HEK293 (cell line): Measurements from ENCODE around the gene SRSF9.

ENCODE experiments used
- CTCF ChIA-PET: fragments of 350-600 bp; formaldehyde crosslinking; extraction: SDS; loops from one replicate; lab custom pipeline; 2021; ENCODE audit warnings: antibody characterized with exemption; lab: Yijun Ruan, JAX
- POLR2A ChIA-PET: fragments of 300-600 bp; formaldehyde crosslinking; extraction: SDS; loops from one replicate; lab custom pipeline; 2020; ENCODE audit warnings: antibody characterized with exemption, inconsistent platforms; lab: Yijun Ruan, JAX
- H3K27ac ChIP-seq: fragments of 200-500 bp; sonication (Bioruptor generic); 2 replicates; pipeline ENCODE4 v1.5.1; 2014; ENCODE audit warnings: low read depth, low read length, control low read depth, inconsistent platforms; ENCODE audit errors: extremely low read depth
- H3K36me3 ChIP-seq, 2 experiments: fragments of 200-500 bp in 1 of 2; sonication (Bioruptor generic) in 1 of 2; 1 replicate in 1 of 2; 2 replicates in 1 of 2; pipeline ENCODE4 v1.5.1; 2014 to 2017; ENCODE audit warnings: inconsistent platforms in 2 of 2, low read length in 2 of 2; ENCODE audit not compliant: control insufficient read depth in 2 of 2, insufficient read depth in 1 of 2
- H3K4me1 ChIP-seq: fragments of 200-500 bp; sonication (Bioruptor generic); 2 replicates; pipeline ENCODE4 v1.5.1; 2014; ENCODE audit warnings: mild to moderate bottlenecking, low read length, inconsistent platforms; ENCODE audit not compliant: control insufficient read depth, insufficient read depth
- H3K4me3 ChIP-seq: 2 replicates; pipeline ENCODE4 v1.5.1; 2011; ENCODE audit warnings: low read depth, mild to moderate bottlenecking, control low read depth, low read length, moderate library complexity
- H3K9me3 ChIP-seq: fragments of 200-500 bp; sonication (Bioruptor generic); 2 replicates; pipeline ENCODE4 v1.5.1; 2014; ENCODE audit warnings: low read depth, low read length, inconsistent platforms; ENCODE audit not compliant: control insufficient read depth, insufficient read depth
- BCL11A ChIP-seq: fragments of 450-650 bp; formaldehyde crosslinking; IDR thresholded peaks from 2 replicates; pipeline ENCODE4 v1.5.1; 2016; ENCODE audit warnings: low read depth, missing biosample characterization, missing genetic modification characterization
- EGR2 ChIP-seq: fragments of 450-650 bp; formaldehyde crosslinking; IDR thresholded peaks from 2 replicates; pipeline ENCODE4 v1.5.1; 2016; ENCODE audit warnings: low read depth, missing biosample characterization, missing genetic modification characterization
- GLI4 ChIP-seq: fragments of 450-650 bp; formaldehyde crosslinking; IDR thresholded peaks from 2 replicates; pipeline ENCODE4 v1.5.1; 2016; ENCODE audit warnings: missing biosample characterization, missing genetic modification characterization
- KLF10 ChIP-seq: fragments of 450-650 bp; IDR thresholded peaks from 2 replicates; pipeline ENCODE4 v1.5.1; 2018; ENCODE audit warnings: missing biosample characterization, mild to moderate bottlenecking, missing genetic modification characterization
- KLF17 ChIP-seq: fragments of 450-650 bp; formaldehyde crosslinking; IDR thresholded peaks from 2 replicates; pipeline ENCODE4 v1.5.1; 2016; ENCODE audit warnings: missing biosample characterization, missing genetic modification characterization
- MEIS1 ChIP-seq: sonication (generic); formaldehyde crosslinking; IDR thresholded peaks from 2 replicates; pipeline ENCODE4 v1.8.1; 2022; ENCODE audit warnings: missing genetic modification reagents, mild to moderate bottlenecking, borderline replicate concordance
- REPIN1 ChIP-seq: fragments of 450-650 bp; formaldehyde crosslinking; IDR thresholded peaks from 2 replicates; pipeline ENCODE4 v1.5.1; 2017; ENCODE audit warnings: missing biosample characterization, missing genetic modification characterization, low read depth
- ZBTB20 ChIP-seq: fragments of 450-650 bp; formaldehyde crosslinking; IDR thresholded peaks from 2 replicates; pipeline ENCODE4 v1.5.1; 2016; ENCODE audit warnings: missing biosample characterization, missing genetic modification characterization
- ZBTB6 ChIP-seq: fragments of 450-650 bp; formaldehyde crosslinking; IDR thresholded peaks from 2 replicates; pipeline ENCODE4 v1.5.1; 2017; ENCODE audit warnings: missing biosample characterization, missing genetic modification characterization
- ZBTB8A ChIP-seq: fragments of 450-650 bp; formaldehyde crosslinking; IDR thresholded peaks from 2 replicates; pipeline ENCODE4 v1.5.1; 2016; ENCODE audit warnings: missing biosample characterization, missing genetic modification characterization
- ZFHX2 ChIP-seq: fragments of 450-650 bp; formaldehyde crosslinking; conservative IDR thresholded peaks from 2 replicates; pipeline ENCODE4 v1.5.1; 2016; ENCODE audit warnings: missing biosample characterization, missing genetic modification characterization
- ZFP3 ChIP-seq: fragments of 450-650 bp; formaldehyde crosslinking; IDR thresholded peaks from 2 replicates; pipeline ENCODE4 v1.5.1; 2016; ENCODE audit warnings: low read depth, missing biosample characterization, missing genetic modification characterization
- ZNF132 ChIP-seq: fragments of 450-650 bp; formaldehyde crosslinking; IDR thresholded peaks from 2 replicates; pipeline ENCODE4 v1.5.1; 2017; ENCODE audit warnings: missing biosample characterization, missing genetic modification characterization, borderline replicate concordance
- ZNF138 ChIP-seq: fragments of 450-650 bp; formaldehyde crosslinking; IDR thresholded peaks from 2 replicates; pipeline ENCODE4 v1.5.1; 2016; ENCODE audit warnings: missing biosample characterization, missing genetic modification characterization, borderline replicate concordance
- ZNF157 ChIP-seq: fragments of 450-650 bp; formaldehyde crosslinking; IDR thresholded peaks from 2 replicates; pipeline ENCODE4 v1.5.1; 2016; ENCODE audit warnings: missing biosample characterization, missing genetic modification characterization
- ZNF174 ChIP-seq: fragments of 450-650 bp; formaldehyde crosslinking; IDR thresholded peaks from 2 replicates; pipeline ENCODE4 v1.5.0; 2017; ENCODE audit warnings: missing biosample characterization, mild to moderate bottlenecking, missing genetic modification characterization
- ZNF324 ChIP-seq: fragments of 450-650 bp; formaldehyde crosslinking; IDR thresholded peaks from 2 replicates; pipeline ENCODE4 v1.5.1; 2016; ENCODE audit warnings: missing biosample characterization, missing genetic modification characterization
- ZNF404 ChIP-seq: fragments of 450-650 bp; formaldehyde crosslinking; IDR thresholded peaks from 2 replicates; pipeline ENCODE4 v1.5.1; 2017; ENCODE audit warnings: missing biosample characterization, missing genetic modification characterization
- ZNF549 ChIP-seq: fragments of 450-650 bp; IDR thresholded peaks from 2 replicates; pipeline ENCODE4 v1.5.1; 2018; ENCODE audit warnings: missing biosample characterization, missing genetic modification characterization, mild to moderate bottlenecking, inconsistent platforms, moderate library complexity
- ZNF571 ChIP-seq: fragments of 450-650 bp; formaldehyde crosslinking; IDR thresholded peaks from 2 replicates; pipeline ENCODE4 v1.5.0; 2017; ENCODE audit warnings: missing biosample characterization, missing genetic modification characterization
- ZNF610 ChIP-seq: fragments of 450-650 bp; formaldehyde crosslinking; IDR thresholded peaks from 2 replicates; pipeline ENCODE4 v1.5.1; 2016; ENCODE audit warnings: missing biosample characterization, missing genetic modification characterization, borderline replicate concordance
- ZNF654 ChIP-seq: fragments of 450-650 bp; formaldehyde crosslinking; IDR thresholded peaks from 2 replicates; pipeline ENCODE4 v1.5.1; 2016; ENCODE audit warnings: low read depth, missing biosample characterization, missing genetic modification characterization
- ZNF664 ChIP-seq: fragments of 450-650 bp; formaldehyde crosslinking; IDR thresholded peaks from 2 replicates; pipeline ENCODE4 v1.5.1; 2016; ENCODE audit warnings: missing biosample characterization, missing genetic modification characterization
- ZNF677 ChIP-seq: fragments of 450-650 bp; IDR thresholded peaks from 2 replicates; pipeline ENCODE4 v1.5.0; 2018; ENCODE audit warnings: missing biosample characterization, mild to moderate bottlenecking, missing genetic modification characterization, moderate library complexity
- ZNF701 ChIP-seq: fragments of 450-650 bp; formaldehyde crosslinking; IDR thresholded peaks from 2 replicates; pipeline ENCODE4 v1.5.1; 2016; ENCODE audit warnings: missing biosample characterization, missing genetic modification characterization
- ZNF791 ChIP-seq: fragments of 450-650 bp; formaldehyde crosslinking; IDR thresholded peaks from 2 replicates; pipeline ENCODE4 v1.5.1; 2016; ENCODE audit warnings: missing biosample characterization, missing genetic modification characterization
- TF ChIP-seq, protein P1 (sequence below): fragments of 450-650 bp; formaldehyde crosslinking; IDR thresholded peaks from 2 replicates; pipeline ENCODE4 v1.5.1; 2016; ENCODE audit warnings: missing biosample characterization, missing genetic modification characterization
- TF ChIP-seq, protein P2 (sequence below): fragments of 450-650 bp; formaldehyde crosslinking; IDR thresholded peaks from 2 replicates; pipeline ENCODE4 v1.5.1; 2016; ENCODE audit warnings: missing biosample characterization, missing genetic modification characterization
- TF ChIP-seq, protein P3 (sequence below): fragments of 450-650 bp; formaldehyde crosslinking; IDR thresholded peaks from 2 replicates; pipeline ENCODE4; 2016; ENCODE audit warnings: missing biosample characterization, missing genetic modification characterization

Gene SRSF9

GRCh38 chr12:120444676-120445075 lies 24.9 kb downstream of the SRSF9 start (continued):
- TF ChIP-seq ZNF571 (tag by site-specific recombination) (no peak), ZNF664 (no peak), KLF10 (tag by site-specific recombination) (no peak), ZNF610 (tag by site-specific recombination) (no peak)

- Histone ChIP-seq H3K4me3 (peak overlapping the region; percentile 14; the same call in 1 of the 2 replicates), H3K36me3 (peaks cover 32 to 51% of the 10 kb centered on the region in 2 experiments), H3K27ac (no peak overlapping the region), H3K9me3 (no peaks in the 10 kb centered on the region), H3K4me1 (peaks cover under 1% of the 10 kb centered on the region; the same call in 1 of the 2 replicates)
- CTCF ChIA-PET = interaction anchor here (0.6 to 1.6 kb wide), 16 partner anchors 10 to 208 kb away, joined by 3 to 7 read pairs (median 3); partner anchors contain the start of gene COQ5
- POLR2A ChIA-PET = interaction anchor here (2.4 kb wide), 1 partner anchor 239 kb away, joined by 17 read pairs; the partner anchor contains the start of gene RPLP0
- TF ChIP-seq ZNF157 (tag by site-specific recombination) (no peak), ZBTB6 (no peak), ZNF174 (tag by site-specific recombination) (no peak), BCL11A (tag by site-specific recombination) (no peak), ZNF677 (tag by site-specific recombination) (no peak), ZNF549 (tag by site-specific recombination) (no peak), ZFHX2 (tag by site-specific recombination) (no peak), MEIS1 (no peak), ZNF324 (tag by site-specific recombination) (no peak), KLF17 (tag by site-specific recombination) (0 out of 2 replicates have a peak, but pooled peaks have one; percentile 48), ZNF701 (tag by site-specific recombination) (no peak), GLI4 (no peak), ZNF791 (tag by site-specific recombination) (no peak), ZFP3 (tag by site-specific recombination) (no peak), REPIN1 (tag by site-specific recombination) (0 out of 2 replicates have a peak, but pooled peaks have one; percentile 29), ZNF654 (tag by site-specific recombination) (peak; percentile 58), ZNF132 (tag by site-specific recombination) (no peak), ZNF404 (tag by site-specific recombination) (no peak), ZBTB20 (tag by site-specific recombination) (no peak), ZNF138 (tag by site-specific recombination) (no peak), ZBTB8A (tag by site-specific recombination) (peak; percentile 40), EGR2 (tag by site-specific recombination) (0 out of 2 replicates have a peak, but pooled peaks have one; percentile 5)
- TF ChIP-seq, protein P1, sequence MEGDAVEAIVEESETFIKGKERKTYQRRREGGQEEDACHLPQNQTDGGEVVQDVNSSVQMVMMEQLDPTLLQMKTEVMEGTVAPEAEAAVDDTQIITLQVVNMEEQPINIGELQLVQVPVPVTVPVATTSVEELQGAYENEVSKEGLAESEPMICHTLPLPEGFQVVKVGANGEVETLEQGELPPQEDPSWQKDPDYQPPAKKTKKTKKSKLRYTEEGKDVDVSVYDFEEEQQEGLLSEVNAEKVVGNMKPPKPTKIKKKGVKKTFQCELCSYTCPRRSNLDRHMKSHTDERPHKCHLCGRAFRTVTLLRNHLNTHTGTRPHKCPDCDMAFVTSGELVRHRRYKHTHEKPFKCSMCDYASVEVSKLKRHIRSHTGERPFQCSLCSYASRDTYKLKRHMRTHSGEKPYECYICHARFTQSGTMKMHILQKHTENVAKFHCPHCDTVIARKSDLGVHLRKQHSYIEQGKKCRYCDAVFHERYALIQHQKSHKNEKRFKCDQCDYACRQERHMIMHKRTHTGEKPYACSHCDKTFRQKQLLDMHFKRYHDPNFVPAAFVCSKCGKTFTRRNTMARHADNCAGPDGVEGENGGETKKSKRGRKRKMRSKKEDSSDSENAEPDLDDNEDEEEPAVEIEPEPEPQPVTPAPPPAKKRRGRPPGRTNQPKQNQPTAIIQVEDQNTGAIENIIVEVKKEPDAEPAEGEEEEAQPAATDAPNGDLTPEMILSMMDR (tag by site-specific recombination) = 0 out of 2 replicates have a peak, but pooled peaks have one; percentile 61
- TF ChIP-seq, protein P2, sequence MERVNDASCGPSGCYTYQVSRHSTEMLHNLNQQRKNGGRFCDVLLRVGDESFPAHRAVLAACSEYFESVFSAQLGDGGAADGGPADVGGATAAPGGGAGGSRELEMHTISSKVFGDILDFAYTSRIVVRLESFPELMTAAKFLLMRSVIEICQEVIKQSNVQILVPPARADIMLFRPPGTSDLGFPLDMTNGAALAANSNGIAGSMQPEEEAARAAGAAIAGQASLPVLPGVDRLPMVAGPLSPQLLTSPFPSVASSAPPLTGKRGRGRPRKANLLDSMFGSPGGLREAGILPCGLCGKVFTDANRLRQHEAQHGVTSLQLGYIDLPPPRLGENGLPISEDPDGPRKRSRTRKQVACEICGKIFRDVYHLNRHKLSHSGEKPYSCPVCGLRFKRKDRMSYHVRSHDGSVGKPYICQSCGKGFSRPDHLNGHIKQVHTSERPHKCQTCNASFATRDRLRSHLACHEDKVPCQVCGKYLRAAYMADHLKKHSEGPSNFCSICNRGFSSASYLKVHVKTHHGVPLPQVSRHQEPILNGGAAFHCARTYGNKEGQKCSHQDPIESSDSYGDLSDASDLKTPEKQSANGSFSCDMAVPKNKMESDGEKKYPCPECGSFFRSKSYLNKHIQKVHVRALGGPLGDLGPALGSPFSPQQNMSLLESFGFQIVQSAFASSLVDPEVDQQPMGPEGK = peak; percentile 84
- TF ChIP-seq, protein P3, sequence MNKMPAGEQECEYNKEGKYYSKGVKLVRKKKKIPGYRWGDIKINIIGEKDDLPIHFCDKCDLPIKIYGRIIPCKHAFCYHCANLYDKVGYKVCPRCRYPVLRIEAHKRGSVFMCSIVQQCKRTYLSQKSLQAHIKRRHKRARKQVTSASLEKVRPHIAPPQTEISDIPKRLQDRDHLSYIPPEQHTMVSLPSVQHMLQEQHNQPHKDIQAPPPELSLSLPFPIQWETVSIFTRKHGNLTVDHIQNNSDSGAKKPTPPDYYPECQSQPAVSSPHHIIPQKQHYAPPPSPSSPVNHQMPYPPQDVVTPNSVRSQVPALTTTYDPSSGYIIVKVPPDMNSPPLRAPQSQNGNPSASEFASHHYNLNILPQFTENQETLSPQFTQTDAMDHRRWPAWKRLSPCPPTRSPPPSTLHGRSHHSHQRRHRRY = no peak
These were observed 29.8 kb downstream of the SRSF9 start for GRCh38 chr12:120439646-120440247.
